GM21360 (cell line): Measurements from ENCODE around the gene CGB2.
"Not testable (repeated sequence)": the region's sequence is repeated elsewhere in the genome, so short reads cannot be mapped to it uniquely, and the experiment has no call there.

Source experiments
- ATAC-seq: cut with Tn5 transposase; IDR thresholded peaks from one replicate; pipeline ENCODE4 v1.9.1; 2021; ENCODE audit warnings: mild to moderate bottlenecking, moderate library complexity; ENCODE audit not compliant: unreplicated experiment

Gene CGB2

DNA sequence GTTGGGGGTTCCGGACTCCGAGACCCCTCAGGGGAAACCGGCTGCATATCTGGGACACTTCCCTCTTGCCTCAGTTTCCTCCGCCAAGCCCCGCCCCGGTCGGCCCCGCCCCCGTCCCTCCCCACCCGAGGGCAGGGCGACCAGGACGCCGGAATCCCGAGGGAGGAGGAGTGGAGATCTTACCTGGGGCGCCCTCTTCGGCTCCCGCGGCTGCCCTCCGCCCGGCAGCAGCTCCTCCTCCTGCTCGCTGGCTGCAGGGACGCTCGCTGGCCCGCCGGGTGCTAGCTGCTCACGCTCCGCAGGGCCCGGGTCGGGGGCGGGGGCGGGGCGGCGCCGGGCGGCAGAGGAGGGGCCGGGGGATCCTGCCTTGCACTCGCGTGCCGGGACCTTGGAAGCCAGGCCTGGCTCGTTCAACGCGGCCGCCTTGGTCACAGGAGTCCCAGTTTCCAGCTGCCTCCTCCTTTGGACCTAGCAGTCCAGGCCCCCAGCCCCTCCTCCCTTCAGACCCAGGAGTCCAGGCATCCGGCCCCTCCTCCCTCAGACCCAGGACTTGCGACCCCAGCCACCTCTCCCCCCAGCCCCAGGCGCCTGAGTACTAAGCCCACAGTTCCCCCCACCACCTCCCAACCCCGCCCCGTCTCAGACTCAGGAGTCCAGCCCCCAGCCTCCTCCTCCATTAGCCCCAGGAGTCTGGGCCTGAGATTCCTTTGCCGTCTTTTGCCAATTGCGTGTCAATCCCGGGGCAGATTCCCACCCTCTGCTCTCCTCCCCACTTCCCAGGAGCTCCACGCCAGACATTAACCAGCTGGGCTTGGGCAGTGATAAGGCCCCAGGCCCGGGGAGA, 33.3 kb downstream of the CGB2 start, which contains the start of gene NTF4:
Gene NTF4 (minus strand): TSS at position 51 of the 844 bp plus-strand sequence. CDS start 2,821 bp downstream, outside the sequence.
- no peak for ATAC-seq

DNA sequence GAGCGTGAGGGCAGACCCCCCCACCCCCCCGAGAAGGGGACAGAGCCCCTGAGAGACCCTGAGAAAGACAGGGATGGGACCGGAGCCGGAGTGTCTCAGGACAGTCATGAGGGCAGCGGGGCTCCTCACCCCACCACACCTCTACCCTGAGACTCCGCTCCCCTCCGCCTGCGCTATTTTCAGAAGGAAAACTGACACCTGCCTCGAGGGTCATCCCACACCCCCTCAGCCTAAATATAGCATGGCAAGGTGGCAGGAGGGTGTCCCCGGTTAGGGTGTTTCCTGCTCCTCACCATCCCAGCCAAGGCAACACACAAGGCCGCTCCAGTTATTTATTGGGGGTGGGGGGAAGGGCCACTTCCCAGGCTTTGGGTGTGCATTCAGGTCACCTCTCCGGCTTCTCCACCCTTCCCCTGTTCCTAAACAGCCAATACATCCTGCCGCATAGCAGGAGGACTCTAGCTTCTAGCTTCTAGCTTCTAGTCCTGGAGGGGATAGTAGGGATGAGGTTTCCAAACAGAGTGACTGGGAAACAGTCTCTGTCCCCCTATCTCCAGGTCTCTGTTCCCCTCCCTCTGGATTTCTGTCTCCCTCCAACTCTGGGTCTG, 34.3 kb downstream of the CGB2 start:
- ATAC-seq: no peak

GRCh38 chr19:49067554-49067953, 35.9 kb downstream of the CGB2 start:
- no peak for ATAC-seq

DNA sequence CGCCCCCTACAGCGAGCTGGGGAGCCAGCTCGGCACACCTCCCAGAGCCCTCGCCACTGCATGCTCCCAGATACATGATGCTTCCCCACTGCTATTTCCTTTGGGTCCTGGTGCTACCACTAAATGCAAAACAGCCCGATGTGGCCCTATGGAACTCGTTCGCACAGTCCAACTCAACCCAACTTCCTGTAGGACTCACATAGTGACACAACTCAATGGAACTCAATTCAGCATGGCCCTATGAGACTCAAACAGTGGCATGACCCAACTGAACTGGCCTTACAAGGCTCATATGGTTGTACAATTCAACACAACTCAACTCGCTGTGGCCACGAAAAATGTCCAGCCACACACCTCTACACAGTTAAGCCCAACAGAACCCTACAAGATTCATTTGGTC, 37.3 kb downstream of the CGB2 start:
- ATAC-seq: no peak

- no peak for ATAC-seq
Measured at GRCh38 chr19:49070416-49070815, 38.7 kb downstream of the CGB2 start.

DNA sequence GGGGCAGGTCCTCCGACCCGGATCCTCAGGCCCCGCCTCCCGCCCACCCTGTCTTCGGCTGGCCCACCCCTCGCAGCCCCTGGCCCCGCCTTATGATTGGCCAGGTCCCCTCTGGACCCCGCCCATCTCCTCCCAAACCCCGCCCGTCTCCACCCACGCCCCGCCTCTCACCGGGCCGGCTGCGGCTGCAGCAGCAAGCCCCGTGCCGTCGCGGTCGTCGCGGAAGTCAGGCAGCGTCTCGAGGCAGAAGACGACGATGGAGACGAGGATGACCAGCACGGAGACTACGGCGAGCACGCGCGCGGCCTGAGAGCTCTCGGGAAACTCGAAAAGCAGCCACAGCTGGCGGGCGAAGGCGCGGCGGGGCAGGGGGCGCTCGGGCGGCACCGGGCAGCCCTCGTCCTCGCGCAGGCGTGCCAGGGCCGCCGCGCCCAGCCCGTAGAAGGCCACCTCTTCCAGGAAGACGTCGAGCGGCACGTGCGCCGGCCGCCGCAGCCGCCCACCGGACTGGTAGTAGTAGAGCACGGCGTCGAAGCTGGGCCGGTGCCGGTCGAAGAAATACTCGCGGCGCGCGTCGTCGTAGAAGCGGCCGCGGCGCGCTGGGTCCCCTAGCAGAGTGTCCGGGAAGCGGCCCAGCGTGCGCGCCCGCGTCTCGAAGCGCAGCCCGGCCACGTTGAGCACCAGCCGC, 40.3 kb downstream of the CGB2 start:
- ATAC-seq: no peak

GRCh38 chr19:49073514-49074378, 42.1 kb downstream of the CGB2 start:
- no peak for ATAC-seq

DNA sequence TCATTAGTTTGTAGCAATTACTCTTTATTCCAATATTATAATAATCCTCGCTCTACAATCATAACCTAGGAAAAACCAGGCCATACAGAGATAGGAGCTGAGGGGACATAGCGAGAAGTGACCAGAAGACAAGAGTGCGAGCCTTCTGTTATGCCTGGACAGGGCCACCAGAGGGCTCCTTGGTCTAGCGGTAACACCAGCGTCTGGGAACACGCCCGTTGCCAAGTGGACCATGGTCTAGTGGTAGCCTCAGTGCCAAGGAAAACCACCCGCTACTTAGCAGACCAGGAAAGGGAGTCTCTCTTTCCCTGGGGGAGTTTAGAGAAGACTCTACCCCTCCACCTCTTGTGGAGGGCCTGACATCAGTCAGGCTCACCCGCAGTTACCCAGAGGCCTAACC, 43.2 kb downstream of the CGB2 start:
- ATAC-seq: not testable (repeated sequence)

DNA sequence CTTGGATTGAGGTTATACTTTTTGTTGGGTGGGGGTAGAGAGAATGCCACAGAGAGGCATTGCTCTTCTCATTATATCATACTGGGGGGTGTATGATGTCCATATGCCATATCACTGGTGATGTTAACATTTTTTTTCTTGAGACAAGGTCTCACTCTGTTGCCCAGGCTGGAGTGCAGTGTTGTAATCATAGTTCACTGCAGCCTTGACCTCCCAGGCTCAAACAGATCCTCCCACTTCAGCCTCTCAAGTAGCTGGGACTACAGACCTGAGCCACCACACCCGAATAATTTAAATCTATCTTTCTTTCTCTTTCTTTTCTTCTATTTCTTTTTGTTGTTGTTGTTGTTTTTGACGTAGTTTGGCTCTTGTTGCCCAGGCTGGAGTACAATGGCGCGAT, 48.7 kb downstream of the CGB2 start:
- ATAC-seq: no peak

DNA sequence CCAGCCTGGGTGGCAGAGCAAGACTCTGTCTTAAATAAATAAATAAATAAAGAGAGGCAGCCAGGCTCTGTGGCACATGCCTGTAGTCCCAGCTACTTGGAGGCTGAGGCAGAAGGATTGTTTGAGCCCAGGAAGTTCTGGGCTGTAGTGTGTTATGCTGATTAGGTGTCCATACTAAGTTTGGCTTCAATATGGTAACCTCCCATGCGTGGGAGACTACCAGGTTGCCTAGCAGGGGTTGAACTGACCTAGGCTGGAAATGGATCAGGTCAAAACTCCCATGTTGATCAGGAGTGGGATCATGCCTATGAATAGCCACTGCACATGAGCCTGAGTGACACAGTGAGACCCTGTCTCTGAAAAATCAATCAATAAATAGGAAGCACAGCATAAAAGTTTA, 49.6 kb downstream of the CGB2 start:
- ATAC-seq: no peak
